Activated CD4-positive, alpha-beta T cell treated with anti-CD3 and anti-CD28 coated beads, Interleukin-2, amount 10 ng/mL, durations not matched to agents 7 days and 5 days (primary cell): ENCODE measurements around the gene FAM222A. TPM values are rescaled to one million over a fixed set of nuclear protein-coding genes. Genes with fewer than 3 reads are reported as not detected.

Experiments
- CTCF ChIA-PET: fragments of 350-600 bp; sonication (Branson Sonifier 250); formaldehyde crosslinking; loops from one replicate; lab custom pipeline; 2021; ENCODE audit warnings: antibody characterized with exemption; lab: Charles Lee
- POLR2A ChIA-PET: fragments of 350-600 bp; sonication (Branson Sonifier 250); formaldehyde crosslinking; loops from one replicate; lab custom pipeline; 2021; ENCODE audit warnings: antibody characterized with exemption; lab: Charles Lee
- DNase-seq: peaks from one replicate; pipeline ENCODE4 v3.0.0-alpha.2; 2020
- H3K27ac Mint-ChIP-seq: one replicate; pipeline ENCODE4 v1.8.0; 2021; ENCODE audit warnings: mild to moderate bottlenecking, moderate library complexity, mixed read lengths
- H3K27me3 Mint-ChIP-seq: one replicate; pipeline ENCODE4 v1.8.0; 2021; ENCODE audit warnings: mixed read lengths
- H3K36me3 Mint-ChIP-seq: one replicate; pipeline ENCODE4 v1.8.0; 2021; ENCODE audit warnings: low read depth, mixed read lengths
- H3K4me1 Mint-ChIP-seq: one replicate; pipeline ENCODE4 v1.8.0; 2021; ENCODE audit warnings: mixed read lengths
- H3K4me3 Mint-ChIP-seq: one replicate; pipeline ENCODE4 v1.8.0; 2021; ENCODE audit warnings: mild to moderate bottlenecking, moderate library complexity, mixed read lengths
- H3K9me3 Mint-ChIP-seq: one replicate; pipeline ENCODE4 v1.8.0; 2021; ENCODE audit warnings: mixed read lengths
- total RNA-seq, 2 experiments: library from RNA; stranded (reverse); gene quantifications; one replicate each; pipeline ENCODE4 v1.2.3, GENCODE V29; 2021

Gene FAM222A
- total RNA-seq, 2 experiments from 2014 or later = 0.52 to 0.73 TPM

DNA sequence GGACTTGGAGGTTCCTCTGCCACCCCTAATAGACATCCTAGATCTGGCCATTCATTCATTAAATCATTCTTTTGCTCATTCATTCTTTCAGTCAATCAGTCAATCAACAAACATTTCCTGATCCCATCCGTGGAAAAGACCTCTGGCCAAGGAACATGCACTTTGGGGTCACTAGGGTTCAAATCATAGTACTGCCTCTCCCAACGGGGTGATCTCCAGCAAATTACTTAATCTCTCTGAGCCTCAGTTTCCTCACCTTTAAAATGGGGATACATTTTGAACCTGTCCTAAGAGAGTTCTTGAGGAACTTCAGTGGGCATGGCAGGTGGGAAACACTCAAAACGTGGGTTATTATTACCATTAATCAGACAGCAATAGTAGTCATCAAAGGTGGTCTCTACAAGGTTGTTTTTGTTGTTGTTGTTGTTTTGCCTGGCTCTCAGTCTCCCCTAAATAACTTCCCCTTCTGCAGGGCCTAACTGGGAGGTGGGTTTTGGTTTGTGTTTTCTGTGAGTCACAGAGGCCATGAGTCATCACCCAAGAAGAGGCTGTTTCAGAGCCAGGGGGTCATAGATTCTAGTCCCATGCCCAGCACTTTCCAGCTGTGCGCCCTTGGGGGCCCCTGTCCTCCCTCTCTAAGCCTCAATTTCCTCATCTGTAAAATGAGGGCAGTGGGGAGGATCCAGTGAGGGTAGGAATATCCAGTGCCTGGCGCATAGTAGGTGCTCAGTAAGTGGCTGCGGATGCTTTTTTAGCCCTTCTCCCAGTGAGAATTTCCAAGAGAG, 16.9 kb upstream of the FAM222A start:
- ChIA-PET POLR2A (no interaction called here), CTCF (interaction anchor here (0.5 kb wide), 1 partner anchor 9 kb away, joined by 3 read pairs; no protein-coding TSS in a partner anchor)
- Mint-ChIP-seq H3K9me3 (no peaks in the 10 kb centered on the region), H3K27ac (no peak overlapping the region), H3K4me3 (no peak overlapping the region), H3K27me3 (peaks cover 16% of the 10 kb centered on the region), H3K36me3 (no peaks in the 10 kb centered on the region), H3K4me1 (no peaks in the 10 kb centered on the region)
- no peak for DNase-seq

DNA sequence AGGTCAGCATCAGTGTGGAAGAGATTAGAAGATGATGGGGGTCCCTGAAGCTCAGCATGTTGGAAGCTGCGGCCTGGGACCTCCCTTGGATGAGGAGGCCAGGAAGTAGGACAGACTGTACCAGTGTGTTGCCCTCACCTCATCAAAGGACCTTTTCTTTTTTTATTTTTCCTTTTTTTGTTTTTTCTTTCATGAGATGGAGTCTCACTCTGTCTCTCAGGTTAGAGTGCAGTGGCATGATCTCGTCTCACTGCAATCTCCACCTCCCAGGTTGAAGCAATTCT, 16.4 kb upstream of the FAM222A start:
- CTCF ChIA-PET = interaction anchor here (0.5 kb wide), 1 partner anchor 8 kb away, joined by 3 read pairs; no protein-coding TSS in a partner anchor
- H3K27ac Mint-ChIP-seq = no peak overlapping the region
- POLR2A ChIA-PET = no interaction called here
- H3K9me3 Mint-ChIP-seq = no peaks in the 10 kb centered on the region
- H3K4me3 Mint-ChIP-seq = no peak overlapping the region
- no peak for DNase-seq
- H3K36me3 Mint-ChIP-seq = no peaks in the 10 kb centered on the region
- peaks cover 12% of the 10 kb centered on the region for H3K27me3 Mint-ChIP-seq
- H3K4me1 Mint-ChIP-seq = no peaks in the 10 kb centered on the region

DNA sequence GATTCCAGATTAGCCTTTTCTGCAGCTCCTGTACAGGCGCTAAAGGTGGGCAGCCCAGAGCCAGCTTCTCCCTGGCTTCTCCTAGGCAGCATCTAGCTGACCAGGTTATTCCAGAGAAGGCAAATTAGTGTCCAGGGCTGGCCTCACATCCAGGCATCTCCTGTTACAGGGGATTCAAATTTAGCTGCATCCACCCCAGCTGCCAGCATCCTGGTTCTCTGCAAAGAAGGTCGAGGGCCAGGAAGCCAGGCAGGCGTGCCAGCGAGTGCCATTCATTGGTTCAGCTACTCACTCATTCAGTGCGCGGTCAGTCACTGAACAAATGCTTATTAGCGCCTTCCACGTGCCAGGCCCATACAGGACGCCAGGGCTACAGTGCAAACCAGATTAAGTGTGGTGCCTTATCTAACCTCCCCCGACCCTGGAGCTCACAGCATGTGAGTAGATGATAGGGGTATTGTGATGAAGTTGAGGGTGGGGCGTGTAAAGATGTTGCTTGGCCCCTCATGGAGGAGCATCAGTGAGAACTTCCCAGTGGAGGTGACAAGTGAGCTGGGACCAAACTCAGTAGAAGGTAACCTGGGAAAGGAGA, 15.7 kb upstream of the FAM222A start:
- no peak overlapping the region for H3K27ac Mint-ChIP-seq
- ChIA-PET CTCF (interaction anchor here (2.1 kb wide), 1 partner anchor 16 kb away, joined by 5 read pairs; the partner anchor contains the start of gene FAM222A), POLR2A (no interaction called here)
- H3K36me3 Mint-ChIP-seq = no peaks in the 10 kb centered on the region
- H3K4me1 Mint-ChIP-seq = no peaks in the 10 kb centered on the region
- DNase-seq = no peak
- H3K27me3 Mint-ChIP-seq = peaks cover 8% of the 10 kb centered on the region
- H3K9me3 Mint-ChIP-seq = no peaks in the 10 kb centered on the region
- no peak overlapping the region for H3K4me3 Mint-ChIP-seq

DNA sequence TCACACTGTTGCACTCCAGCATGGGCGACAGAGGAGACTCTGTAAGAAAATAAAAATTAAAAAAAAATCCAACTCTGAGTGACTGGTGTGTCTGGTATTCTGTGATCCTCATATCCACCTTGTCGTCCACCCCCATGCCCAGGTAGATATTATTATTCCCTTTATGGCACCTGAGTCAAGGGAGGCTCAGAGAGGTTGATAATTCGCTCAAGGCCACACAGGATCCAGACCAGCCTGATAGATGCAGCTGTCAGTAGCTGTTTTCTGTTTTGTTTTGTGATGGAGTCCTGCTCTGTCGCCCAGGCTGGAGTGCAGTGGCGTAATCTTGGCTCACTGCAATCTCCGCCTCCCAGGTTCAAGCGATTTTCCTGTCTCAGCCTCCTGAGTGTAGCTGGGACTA, 14.8 kb upstream of the FAM222A start:
- no peak for DNase-seq
- CTCF ChIA-PET = interaction anchor here (1.3 to 2.1 kb wide), 2 partner anchors 11 to 15 kb away, joined by 5 read pairs; partner anchors contain the start of gene FAM222A
- Mint-ChIP-seq H3K4me3 (no peak overlapping the region), H3K36me3 (no peaks in the 10 kb centered on the region), H3K27ac (no peak overlapping the region), H3K27me3 (peaks cover 3% of the 10 kb centered on the region), H3K9me3 (no peaks in the 10 kb centered on the region), H3K4me1 (no peaks in the 10 kb centered on the region)
- POLR2A ChIA-PET = no interaction called here

DNA sequence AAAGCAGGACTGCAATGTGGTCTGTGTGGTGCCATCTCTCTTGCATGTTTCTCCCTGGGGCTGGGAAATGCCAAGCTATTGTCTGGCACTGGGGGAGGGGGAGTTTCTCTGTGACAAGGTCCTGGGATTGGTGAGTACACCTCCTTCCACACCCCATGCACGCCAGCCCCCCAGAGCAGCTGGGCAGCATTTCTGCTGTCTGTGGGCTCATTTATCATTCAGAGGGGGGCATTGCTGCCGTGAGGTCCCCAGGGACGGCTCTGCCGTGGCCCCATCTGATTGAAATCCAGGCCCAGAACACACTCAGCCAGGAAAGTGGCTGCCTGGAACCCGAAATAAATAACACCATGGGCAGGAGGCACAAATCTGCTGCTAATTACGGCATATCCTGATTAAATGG, 12.6 kb upstream of the FAM222A start:
- H3K9me3 Mint-ChIP-seq = no peaks in the 10 kb centered on the region
- peaks cover 2% of the 10 kb centered on the region for H3K27me3 Mint-ChIP-seq
- H3K36me3 Mint-ChIP-seq = no peaks in the 10 kb centered on the region
- POLR2A ChIA-PET = no interaction called here
- DNase-seq = no peak
- H3K27ac Mint-ChIP-seq = no peak overlapping the region
- CTCF ChIA-PET = no interaction called here
- H3K4me3 Mint-ChIP-seq = no peak overlapping the region
- no peaks in the 10 kb centered on the region for H3K4me1 Mint-ChIP-seq

DNA sequence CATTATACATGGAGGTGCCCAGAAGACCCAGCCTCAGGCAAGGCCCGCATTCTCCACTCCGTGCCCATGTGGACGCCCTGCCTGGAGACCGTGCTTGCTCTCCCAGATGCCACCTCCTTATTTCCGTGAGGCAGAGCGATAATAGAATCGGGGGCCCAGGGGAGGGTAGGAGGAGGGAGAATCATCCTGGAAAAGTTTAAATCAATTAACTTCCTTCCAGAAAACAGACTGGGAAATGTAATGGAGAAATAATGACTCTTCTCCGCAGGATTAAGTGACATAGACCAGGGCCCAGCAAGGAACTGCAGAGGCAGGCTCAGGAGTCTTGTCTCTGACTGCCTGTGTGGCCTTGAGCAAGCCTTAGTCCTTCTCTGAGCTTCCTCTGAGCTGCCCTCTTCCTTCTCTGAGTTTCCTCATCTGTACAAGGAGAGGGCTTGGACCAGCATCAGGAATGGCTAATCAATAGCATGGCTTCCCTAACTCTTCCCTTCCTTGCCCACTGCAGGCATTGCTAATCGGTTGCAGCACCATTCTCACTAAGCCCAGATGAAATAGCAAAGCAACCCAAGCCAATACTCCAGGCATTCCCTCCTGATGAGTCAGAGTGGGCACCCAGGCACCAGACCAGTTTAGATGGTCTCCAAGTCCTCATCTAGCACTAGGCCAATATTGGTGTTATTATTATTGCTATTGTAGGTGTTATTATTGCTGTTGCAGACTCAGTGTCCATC, 11.3 kb upstream of the FAM222A start:
- CTCF ChIA-PET = no interaction called here
- no peak for DNase-seq
- Mint-ChIP-seq H3K9me3 (no peaks in the 10 kb centered on the region), H3K4me3 (no peak overlapping the region), H3K36me3 (no peaks in the 10 kb centered on the region), H3K27me3 (peaks cover 2% of the 10 kb centered on the region), H3K4me1 (no peaks in the 10 kb centered on the region), H3K27ac (no peak overlapping the region)
- POLR2A ChIA-PET = no interaction called here

DNA sequence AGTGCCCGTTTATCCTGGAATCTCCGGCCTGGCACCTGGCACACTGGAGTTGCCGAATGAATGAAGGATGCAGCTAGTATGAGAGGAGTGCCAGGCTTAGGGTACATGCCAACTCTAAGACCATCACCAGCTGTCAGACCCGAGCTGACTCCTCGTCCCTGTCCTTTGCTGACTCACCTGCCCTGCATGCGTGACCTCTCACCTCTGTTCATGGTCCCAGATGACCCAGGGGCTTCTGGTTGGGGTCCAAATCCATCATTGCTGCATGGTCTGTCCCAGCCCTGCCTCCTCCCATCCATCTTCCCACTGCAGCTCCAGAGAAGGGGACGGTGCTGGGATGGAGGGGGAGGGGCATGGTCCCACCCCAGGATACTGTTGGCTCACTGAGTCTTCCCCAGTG, 9.9 kb upstream of the FAM222A start:
- Mint-ChIP-seq H3K9me3 (no peaks in the 10 kb centered on the region), H3K4me3 (no peak overlapping the region), H3K36me3 (no peaks in the 10 kb centered on the region), H3K4me1 (no peaks in the 10 kb centered on the region), H3K27ac (no peak overlapping the region), H3K27me3 (peaks cover 2% of the 10 kb centered on the region)
- ChIA-PET POLR2A (no interaction called here), CTCF (no interaction called here)
- no peak for DNase-seq

DNA sequence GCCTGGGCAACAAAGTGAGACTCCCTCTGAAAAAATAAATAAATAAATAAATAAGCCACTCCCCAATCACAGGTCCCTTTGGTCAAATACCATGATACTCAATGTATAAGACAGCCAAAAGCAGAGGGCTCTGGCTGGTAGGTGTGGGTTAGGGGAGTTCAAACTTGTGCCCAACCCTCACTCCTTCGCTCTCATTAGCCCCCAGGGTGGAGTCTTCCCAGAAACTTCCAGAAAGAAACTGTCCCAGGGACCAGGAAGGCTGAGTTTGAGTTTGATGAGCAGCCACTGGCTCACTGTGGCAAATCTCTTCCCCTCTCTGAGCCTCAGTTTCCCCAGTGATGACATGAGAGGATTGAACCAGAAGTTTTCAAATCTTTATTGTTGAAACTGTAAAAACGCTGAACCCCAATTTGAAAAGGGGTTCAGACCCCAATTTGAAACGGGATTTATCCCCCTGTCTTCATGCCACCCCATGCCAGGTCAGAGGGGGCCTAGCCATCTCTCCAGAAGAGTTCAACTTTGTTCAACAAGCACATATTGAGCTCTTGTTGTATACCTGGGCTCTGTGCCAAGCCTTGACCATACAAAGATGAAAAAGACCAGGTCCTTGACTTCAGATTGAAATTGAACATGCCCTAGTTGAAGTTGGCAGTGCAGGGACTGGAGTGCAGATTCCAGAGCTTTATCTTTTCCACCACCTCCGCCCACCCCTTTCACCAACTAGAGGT, 9.1 kb upstream of the FAM222A start:
- Mint-ChIP-seq H3K4me3 (no peak overlapping the region), H3K4me1 (no peaks in the 10 kb centered on the region), H3K27ac (no peak overlapping the region), H3K9me3 (no peaks in the 10 kb centered on the region), H3K36me3 (no peaks in the 10 kb centered on the region), H3K27me3 (peaks cover 2% of the 10 kb centered on the region)
- CTCF ChIA-PET = no interaction called here
- POLR2A ChIA-PET = no interaction called here
- DNase-seq = no peak

DNA sequence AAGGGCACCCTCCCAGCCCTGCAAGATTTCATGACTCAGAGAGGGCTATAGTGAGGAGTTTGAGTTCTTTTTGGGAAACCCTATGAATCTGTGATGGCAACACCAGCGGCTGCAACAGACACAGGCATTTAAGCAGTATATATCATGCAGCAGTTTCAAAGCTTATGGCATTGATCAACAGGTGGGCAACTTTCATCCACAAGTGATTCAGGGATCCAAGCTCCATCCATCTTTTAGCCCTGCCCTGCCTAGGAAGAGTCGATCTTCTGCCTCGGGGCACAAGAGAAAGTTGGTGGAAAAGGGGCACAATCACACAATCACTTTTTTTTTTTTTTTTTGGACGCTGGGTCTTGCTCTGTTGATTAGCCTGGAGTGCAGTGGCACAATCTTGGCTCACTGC, 8.3 kb upstream of the FAM222A start:
- no peaks in the 10 kb centered on the region for H3K9me3 Mint-ChIP-seq
- CTCF ChIA-PET = interaction anchor here (0.7 kb wide), 1 partner anchor 8 kb away, joined by 3 read pairs; no protein-coding TSS in a partner anchor
- H3K36me3 Mint-ChIP-seq = no peaks in the 10 kb centered on the region
- POLR2A ChIA-PET = no interaction called here
- H3K4me1 Mint-ChIP-seq = no peaks in the 10 kb centered on the region
- no peak for DNase-seq
- H3K27ac Mint-ChIP-seq = no peak overlapping the region
- H3K27me3 Mint-ChIP-seq = peaks cover 5% of the 10 kb centered on the region
- H3K4me3 Mint-ChIP-seq = no peak overlapping the region

DNA sequence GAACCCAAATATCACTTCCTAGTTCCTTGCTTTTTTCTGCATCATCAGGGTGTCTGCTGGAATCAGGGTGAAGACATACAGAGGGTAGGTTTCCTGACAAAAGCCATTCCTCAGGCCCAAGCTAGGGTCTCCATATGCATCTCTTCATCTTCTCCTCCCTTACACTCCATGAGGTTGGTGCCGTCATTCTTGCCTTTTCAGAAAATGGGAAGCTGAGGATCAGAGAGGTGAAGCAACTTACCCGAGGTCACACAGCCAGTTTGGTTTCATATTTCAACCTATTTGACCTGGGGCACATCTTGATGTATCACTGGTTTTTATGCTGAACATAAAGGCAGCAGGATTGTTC, 7.3 kb upstream of the FAM222A start:
- Mint-ChIP-seq H3K4me3 (no peak overlapping the region), H3K4me1 (no peaks in the 10 kb centered on the region), H3K9me3 (no peaks in the 10 kb centered on the region), H3K36me3 (no peaks in the 10 kb centered on the region), H3K27me3 (peaks cover 14% of the 10 kb centered on the region), H3K27ac (no peak overlapping the region)
- DNase-seq = no peak
- ChIA-PET CTCF (interaction anchor here (1.3 kb wide), 1 partner anchor 16 kb away, joined by 3 read pairs; no protein-coding TSS in a partner anchor), POLR2A (no interaction called here)

DNA sequence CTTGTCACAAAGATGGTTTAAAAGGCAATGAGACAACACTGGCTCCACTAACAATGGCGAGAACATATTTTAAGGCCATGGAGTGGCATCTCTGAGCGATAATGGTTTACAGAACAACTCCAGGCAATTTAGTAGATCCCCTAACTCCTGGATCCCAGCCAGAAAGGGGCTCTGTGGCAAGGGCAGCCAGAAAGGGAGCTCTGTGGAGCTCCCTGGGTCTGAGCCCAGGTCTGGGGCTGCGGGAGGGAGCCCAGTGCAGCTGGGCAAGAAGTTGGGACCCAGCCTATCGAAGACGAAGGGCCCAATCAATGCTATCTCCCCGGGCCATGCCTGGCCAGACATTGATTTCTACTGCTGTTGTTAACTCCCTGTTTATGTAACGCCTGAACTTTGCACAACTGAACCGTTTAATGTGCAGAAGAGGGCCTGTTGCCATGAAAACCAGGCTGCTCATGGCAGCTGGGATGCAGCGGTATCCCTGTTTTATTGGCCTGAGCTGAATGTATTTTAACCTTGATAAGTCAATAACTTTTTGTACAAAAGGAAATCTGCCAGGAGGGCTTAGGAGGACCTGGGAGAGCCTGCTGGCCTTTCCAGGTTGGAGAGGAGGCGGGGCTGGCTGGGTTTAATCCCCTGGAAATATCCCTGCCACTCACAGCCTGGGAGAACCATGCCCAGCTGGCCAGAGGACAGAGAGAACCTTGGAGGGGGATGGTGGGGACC, 6.7 kb upstream of the FAM222A start:
- H3K9me3 Mint-ChIP-seq = no peaks in the 10 kb centered on the region
- H3K27me3 Mint-ChIP-seq = peaks cover 17% of the 10 kb centered on the region
- CTCF ChIA-PET = interaction anchor here (1.3 kb wide), 1 partner anchor 15 kb away, joined by 3 read pairs; no protein-coding TSS in a partner anchor
- no peak for DNase-seq
- H3K4me1 Mint-ChIP-seq = no peaks in the 10 kb centered on the region
- POLR2A ChIA-PET = no interaction called here
- H3K27ac Mint-ChIP-seq = no peak overlapping the region
- no peak overlapping the region for H3K4me3 Mint-ChIP-seq
- H3K36me3 Mint-ChIP-seq = no peaks in the 10 kb centered on the region

DNA sequence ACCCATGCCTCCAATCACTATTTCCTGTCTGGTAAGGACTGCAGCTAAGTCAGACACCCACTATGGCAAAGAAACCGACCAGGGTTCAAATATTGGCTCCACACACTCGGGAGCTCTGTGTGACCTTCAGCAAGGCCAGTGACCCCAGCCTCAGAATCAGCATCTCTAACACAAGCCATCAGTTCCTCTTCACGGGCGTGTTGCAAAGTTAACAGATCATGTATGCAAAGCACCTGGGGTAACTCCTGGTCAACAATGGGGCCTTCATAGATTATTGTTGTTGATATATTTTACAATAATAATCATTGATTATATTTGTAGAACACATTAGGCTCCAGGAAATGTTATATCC, 6.2 kb upstream of the FAM222A start:
- DNase-seq = no peak
- H3K4me1 Mint-ChIP-seq = no peaks in the 10 kb centered on the region
- H3K9me3 Mint-ChIP-seq = no peaks in the 10 kb centered on the region
- ChIA-PET POLR2A (no interaction called here), CTCF (interaction anchor here (1.3 kb wide), 1 partner anchor 15 kb away, joined by 3 read pairs; no protein-coding TSS in a partner anchor)
- H3K36me3 Mint-ChIP-seq = no peaks in the 10 kb centered on the region
- peaks cover 21% of the 10 kb centered on the region for H3K27me3 Mint-ChIP-seq
- no peak overlapping the region for H3K4me3 Mint-ChIP-seq
- H3K27ac Mint-ChIP-seq = no peak overlapping the region
